ENCODE measurements around the gene BCL10. TPM values are rescaled to one million over a fixed set of nuclear protein-coding genes. Genes with fewer than 3 reads are reported as not detected.

Gene BCL10
- total RNA-seq, 2 experiments from 2014 or later: 50.0 to 52.0 TPM

DNA sequence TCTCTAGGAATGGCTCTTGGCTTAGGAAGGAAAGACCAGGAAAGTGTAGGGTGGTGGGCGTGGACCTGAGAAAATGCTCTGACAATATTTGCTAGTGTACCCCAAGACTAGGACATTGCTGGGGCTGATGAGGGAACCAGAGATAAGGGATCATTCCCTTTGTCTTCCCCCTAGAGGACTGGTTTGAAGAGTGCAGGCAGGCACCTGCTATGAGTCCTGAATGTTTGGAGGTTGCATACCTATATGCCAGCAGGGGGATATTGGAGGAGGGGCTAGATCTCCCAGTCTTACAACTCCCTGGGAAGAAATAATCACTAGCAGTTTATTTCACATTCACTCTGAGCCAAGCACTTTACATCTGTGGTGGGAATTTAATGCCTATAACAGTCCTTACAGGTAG lies 6.0 kb upstream of the BCL10 start:
- Mint-ChIP-seq H3K36me3 (ENCODE audit: low read depth) (no peaks in the 10 kb centered on the region), H3K9me3 (no peaks in the 10 kb centered on the region), H3K27me3 (no peaks in the 10 kb centered on the region), H3K4me1 (ENCODE audit: low read depth) (peaks cover 12% of the 10 kb centered on the region), H3K27ac (no peak overlapping the region), H3K4me3 (no peak overlapping the region)
- Histone ChIP-seq H3K4me1 (ENCODE audit: insufficient read depth, low read length) (peaks cover 9% of the 10 kb centered on the region), H3K27me3 (ENCODE audit: control insufficient read depth in 1 of 2, insufficient read depth in 2 of 2, low read length in 2 of 2) (no peaks in the 10 kb centered on the region), H3K9me3 (ENCODE audit: control insufficient read depth in 1 of 2, insufficient read depth in 1 of 2, low read length in 2 of 2) (no peaks in the 10 kb centered on the region), H3K4me3 (ENCODE audit: low read length) (no peak overlapping the region), H3K27ac (ENCODE audit: low read depth in 1 of 2, low read length in 2 of 2) (no peak overlapping the region), H3K36me3 (ENCODE audit: insufficient read depth, low read length) (no peaks in the 10 kb centered on the region)
- DNase-seq (peak in 1 of 14 experiments; percentile 27), ATAC-seq (ENCODE audit: poor library complexity) (peak; percentile 46)
- TF ChIP-seq CTCF (IDR thresholded peaks at IDR 0.05): no peak
- intact Hi-C loops (cut with DNase I, micrococcal nuclease): no loop called here
- CTCF ChIA-PET: interaction anchor here (1.4 kb wide), 1 partner anchor 337 kb away, joined by 5 read pairs; no protein-coding TSS in a partner anchor
- POLR2A ChIA-PET: no interaction called here

- Histone ChIP-seq H3K9me3 (ENCODE audit: control insufficient read depth in 1 of 2, insufficient read depth in 1 of 2, low read length in 2 of 2) (no peaks in the 10 kb centered on the region), H3K27me3 (ENCODE audit: control insufficient read depth in 1 of 2, insufficient read depth in 2 of 2, low read length in 2 of 2) (no peaks in the 10 kb centered on the region), H3K4me3 (ENCODE audit: low read length) (no peak overlapping the region), H3K36me3 (ENCODE audit: insufficient read depth, low read length) (no peaks in the 10 kb centered on the region), H3K27ac (ENCODE audit: low read depth in 1 of 2, low read length in 2 of 2) (no peak overlapping the region), H3K4me1 (ENCODE audit: insufficient read depth, low read length) (peaks cover 22% of the 10 kb centered on the region)
- Mint-ChIP-seq H3K9me3 (no peaks in the 10 kb centered on the region), H3K36me3 (ENCODE audit: low read depth) (peaks cover 2% of the 10 kb centered on the region), H3K27ac (no peak overlapping the region), H3K4me1 (ENCODE audit: low read depth) (peaks cover 20% of the 10 kb centered on the region), H3K27me3 (no peaks in the 10 kb centered on the region), H3K4me3 (no peak overlapping the region)
- ChIA-PET CTCF (no interaction called here), POLR2A (interaction anchor here (1.4 kb wide), 1 partner anchor 21 kb away, joined by 4 read pairs; the partner anchor contains the start of gene C1orf52)
- ATAC-seq (ENCODE audit: poor library complexity) (no peak), DNase-seq (no peak)
- intact Hi-C loops (cut with DNase I, micrococcal nuclease): no loop called here
- no peak for TF ChIP-seq CTCF (IDR thresholded peaks at IDR 0.05)
Measured at GRCh38 chr1:85280636-85281035, 4.2 kb upstream of the BCL10 start.

DNA sequence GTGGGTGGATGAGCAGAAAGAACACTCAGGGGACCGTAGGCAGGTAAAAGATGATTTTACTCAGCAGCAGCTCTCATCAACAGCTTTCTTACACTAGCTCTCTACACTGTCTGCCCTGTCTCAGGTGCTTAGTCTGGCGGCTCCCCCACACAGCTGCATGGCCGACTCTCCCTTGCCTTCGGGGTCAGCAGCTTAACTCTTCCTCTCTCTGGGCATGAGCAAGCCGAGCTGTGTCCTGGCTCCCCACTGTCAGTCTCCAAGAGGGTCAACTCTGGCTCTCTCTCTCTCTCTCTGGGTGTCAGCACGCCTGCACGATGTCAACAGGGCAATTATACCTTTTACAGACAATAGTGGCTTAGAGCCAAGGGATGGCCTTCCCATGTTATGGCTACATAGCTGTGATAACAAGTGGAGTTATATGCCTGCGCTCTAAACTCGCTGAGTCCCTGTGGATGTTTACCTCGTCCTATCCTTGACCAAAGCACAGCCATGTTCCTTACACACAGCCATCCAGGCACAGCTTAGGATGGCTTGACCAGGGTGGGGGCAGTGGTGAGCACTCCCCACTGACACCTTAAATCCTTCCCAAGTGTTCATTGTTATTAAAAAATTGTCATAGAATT lies 3.1 kb upstream of the BCL10 start:
- Mint-ChIP-seq H3K4me3 (no peak overlapping the region), H3K27ac (peak overlapping the region; percentile 13), H3K9me3 (no peaks in the 10 kb centered on the region), H3K36me3 (ENCODE audit: low read depth) (peaks cover 9% of the 10 kb centered on the region), H3K4me1 (ENCODE audit: low read depth) (peaks cover 31% of the 10 kb centered on the region), H3K27me3 (no peaks in the 10 kb centered on the region)
- H3K4me3 ChIP-seq (ENCODE audit: low read length): no peak overlapping the region
- no peaks in the 10 kb centered on the region for H3K27me3 ChIP-seq (ENCODE audit: control insufficient read depth in 1 of 2, insufficient read depth in 2 of 2, low read length in 2 of 2)
- POLR2A ChIA-PET: interaction anchor here (0.7 kb wide), 1 partner anchor 1803 kb away, joined by 3 read pairs; no protein-coding TSS in a partner anchor
- CTCF ChIA-PET: interaction anchor here (0.6 to 1.0 kb wide), 2 partner anchors 20 to 23 kb away, joined by 3 to 4 read pairs; partner anchors contain the start of gene C1orf52
- H3K36me3 ChIP-seq (ENCODE audit: insufficient read depth, low read length): no peaks in the 10 kb centered on the region
- no peak overlapping the region for H3K27ac ChIP-seq (ENCODE audit: low read depth in 1 of 2, low read length in 2 of 2)
- no peak for TF ChIP-seq CTCF (IDR thresholded peaks at IDR 0.05)
- H3K9me3 ChIP-seq (ENCODE audit: control insufficient read depth in 1 of 2, insufficient read depth in 1 of 2, low read length in 2 of 2): no peaks in the 10 kb centered on the region
- peaks cover 28% of the 10 kb centered on the region for H3K4me1 ChIP-seq (ENCODE audit: insufficient read depth, low read length)
- intact Hi-C loops (cut with DNase I, micrococcal nuclease): loop anchor here (5.0 to 10.0 kb wide), 8 partner anchors 77 to 775 kb away; partner anchors contain the start of genes CTBS (in 2 of the 2), GNG5 (in 1 of the 2), SPATA1 (in 1 of the 2) and SSX2IP (in 1 of the 2)
- DNase-seq: no peak
- ATAC-seq (ENCODE audit: poor library complexity): no peak
